H1 (cell line): ENCODE data around the gene CHRD. TPM values are rescaled to one million over a fixed set of nuclear protein-coding genes. Genes with fewer than 3 reads are reported as not detected.

ENCODE experiments used
- CTCF ChIA-PET: fragments of 300-600 bp; sonication (Branson Sonifier 250); formaldehyde crosslinking; loops from one replicate; lab custom pipeline; 2021; ENCODE audit not compliant: partially characterized antibody; lab: Charles Lee
- POLR2A ChIA-PET: fragments of 300-600 bp; sonication (Branson Sonifier 250); formaldehyde crosslinking; loops from one replicate; lab custom pipeline; 2021; ENCODE audit warnings: inconsistent platforms; ENCODE audit not compliant: partially characterized antibody; lab: Charles Lee
- DNase-seq, 2 experiments: peaks; one replicate each; pipeline versions ENCODE4 v3.0.0 to v3.0.0-alpha.2; 2010 to 2022; ENCODE audit warnings: low spot score in 2 of 2, low read depth in 1 of 2, mixed read lengths in 1 of 2
- FAIRE-seq: peaks from 2 replicates; lab custom pipeline; 2011; peaks lifted over from hg19 to GRCh38; lab: Jason Lieb, UNC
- H2AFZ ChIP-seq: 2 replicates; pipeline ENCODE4 v1.8.1; 2012; ENCODE audit warnings: low read length, inconsistent platforms
- H2AK5ac ChIP-seq: 2 replicates; pipeline ENCODE4 v1.6.1; 2013; ENCODE audit warnings: low read depth, low read length
- H2BK120ac ChIP-seq: replicated peaks from 2 replicates; pipeline ENCODE3; 2013; ENCODE audit warnings: low read depth, low read length, inconsistent platforms
- H2BK12ac ChIP-seq: 2 replicates; pipeline ENCODE4 v1.6.1; 2013; ENCODE audit warnings: low read depth, low read length
- H2BK15ac ChIP-seq: 2 replicates; pipeline ENCODE4 v1.6.1; 2013; ENCODE audit warnings: low read length
- H2BK20ac ChIP-seq: 2 replicates; pipeline ENCODE4 v1.6.1; 2013; ENCODE audit warnings: low read length
- H2BK5ac ChIP-seq: 2 replicates; pipeline ENCODE4 v1.6.1; 2013; ENCODE audit warnings: low read depth, low read length
- H3K14ac ChIP-seq: 2 replicates; pipeline ENCODE4 v1.6.1; 2013; ENCODE audit warnings: inconsistent platforms; ENCODE audit not compliant: insufficient read length
- H3K18ac ChIP-seq: 2 replicates; pipeline ENCODE4 v1.6.1; 2013; ENCODE audit warnings: low read length; ENCODE audit errors: extremely low read depth
- H3K23ac ChIP-seq: 2 replicates; pipeline ENCODE4 v1.6.1; 2013; ENCODE audit warnings: inconsistent platforms; ENCODE audit not compliant: insufficient read length
- H3K23me2 ChIP-seq: 2 replicates; pipeline ENCODE4 v1.6.1; 2013; ENCODE audit warnings: low read depth, low read length
- H3K27ac ChIP-seq: 2 replicates; pipeline ENCODE4 v1.6.1; 2011; ENCODE audit warnings: low read depth, low read length, inconsistent platforms
- H3K27me3 ChIP-seq, 4 experiments: replicated peaks in 1 of 4; 1 replicate in 1 of 4; 2 replicates in 3 of 4; pipeline versions ENCODE4 v1.6.1 to v1.8.1; 2011 to 2013; ENCODE audit warnings: low read length in 3 of 4, mild to moderate bottlenecking in 3 of 4, inconsistent platforms in 2 of 4, mixed read lengths in 2 of 4, moderate library complexity in 1 of 4; ENCODE audit not compliant: control insufficient read depth in 3 of 4, insufficient read depth in 3 of 4; ENCODE audit errors: extremely low read depth in 1 of 4
- H3K36me3 ChIP-seq, 4 experiments: 2 replicates each; pipeline versions ENCODE4 v1.6.1 to v1.8.1; 2011 to 2013; ENCODE audit warnings: mild to moderate bottlenecking in 4 of 4, low read length in 3 of 4, moderate library complexity in 2 of 4, control low read depth in 1 of 4, inconsistent platforms in 1 of 4; ENCODE audit not compliant: insufficient read depth in 4 of 4, control insufficient read depth in 2 of 4
- H3K4ac ChIP-seq: replicated peaks from 2 replicates; pipeline ENCODE3; 2013; ENCODE audit warnings: low read length, low read depth, mixed read lengths, inconsistent platforms; ENCODE audit not compliant: insufficient read length
- H3K4me1 ChIP-seq, 4 experiments: replicated peaks in 1 of 4; 1 replicate in 1 of 4; 2 replicates in 3 of 4; pipeline versions ENCODE4 v1.6.1 to v1.8.1; 2011 to 2013; ENCODE audit warnings: low read length in 3 of 4, inconsistent platforms in 2 of 4, mixed read lengths in 1 of 4; ENCODE audit not compliant: insufficient read depth in 4 of 4, control insufficient read depth in 3 of 4
- H3K4me2 ChIP-seq, 2 experiments: 2 replicates each; pipeline versions ENCODE4 v1.6.1 to v1.8.1; 2011 to 2013; ENCODE audit warnings: low read depth in 2 of 2, low read length in 2 of 2, control low read depth in 1 of 2, inconsistent platforms in 1 of 2, mild to moderate bottlenecking in 1 of 2; ENCODE audit not compliant: insufficient read depth in 1 of 2
- H3K4me3 ChIP-seq, 4 experiments: fragments of 200-600, 300-600 bp in 1 of 4; sonication (generic), shearing (Covaris generic), sonication (Bioruptor Twin) in 1 of 4; 2 replicates each; pipeline versions ENCODE4 v1.5.1 to v1.8.1; 2011 to 2016; ENCODE audit warnings: low read length in 4 of 4, low read depth in 3 of 4, control low read depth in 2 of 4, inconsistent platforms in 2 of 4, mild to moderate bottlenecking in 2 of 4, mixed read lengths in 1 of 4, moderate library complexity in 1 of 4; ENCODE audit not compliant: insufficient read depth in 2 of 4; ENCODE audit errors: extremely low read depth in 1 of 4
- H3K56ac ChIP-seq: replicated peaks from 2 replicates; pipeline ENCODE3; 2013; ENCODE audit warnings: low read depth, mild to moderate bottlenecking, mixed read lengths, low read length, inconsistent platforms; ENCODE audit not compliant: insufficient read length
- H3K79me1 ChIP-seq: 2 replicates; pipeline ENCODE4 v1.6.1; 2013; ENCODE audit warnings: low read depth, low read length, control low read depth
- H3K79me2 ChIP-seq, 2 experiments: 2 replicates each; pipeline versions ENCODE4 v1.6.1 to v1.8.1; 2012 to 2013; ENCODE audit warnings: low read length in 2 of 2, mild to moderate bottlenecking in 2 of 2, inconsistent platforms in 1 of 2; ENCODE audit not compliant: insufficient read depth in 2 of 2, control insufficient read depth in 1 of 2
- H3K9ac ChIP-seq, 4 experiments: replicated peaks in 1 of 4; 1 replicate in 1 of 4; 2 replicates in 3 of 4; pipeline versions ENCODE4 v1.6.1 to v1.8.1; 2011 to 2013; ENCODE audit warnings: low read depth in 3 of 4, low read length in 3 of 4, control low read depth in 2 of 4, mild to moderate bottlenecking in 2 of 4, moderate library complexity in 2 of 4, inconsistent platforms in 1 of 4; ENCODE audit errors: extremely low read depth in 1 of 4
- H3K9me3 ChIP-seq, 2 experiments: 2 replicates each; pipeline versions ENCODE4 v1.6.1 to v1.8.1; 2012 to 2013; ENCODE audit warnings: mild to moderate bottlenecking in 2 of 2, moderate library complexity in 2 of 2, control low read depth in 1 of 2, inconsistent platforms in 1 of 2, low read depth in 1 of 2, low read length in 1 of 2, mixed read lengths in 1 of 2; ENCODE audit not compliant: insufficient read depth in 2 of 2
- H4K20me1 ChIP-seq, 2 experiments: replicated peaks in 1 of 2; 2 replicates each; pipeline versions ENCODE3 to v1.8.1; 2011 to 2013; ENCODE audit warnings: inconsistent platforms in 2 of 2, low read length in 2 of 2, mild to moderate bottlenecking in 1 of 2; ENCODE audit not compliant: insufficient read depth in 2 of 2, control insufficient read depth in 1 of 2
- H4K5ac ChIP-seq: 2 replicates; pipeline ENCODE4 v1.6.1; 2013; ENCODE audit warnings: low read length, low read depth, mixed read lengths, inconsistent platforms; ENCODE audit not compliant: insufficient read length
- H4K8ac ChIP-seq: 2 replicates; pipeline ENCODE4 v1.8.0; 2013; ENCODE audit warnings: mild to moderate bottlenecking, moderate library complexity, low read length, inconsistent platforms; ENCODE audit not compliant: insufficient read depth; ENCODE audit errors: extremely low read depth
- H4K91ac ChIP-seq: replicated peaks from 2 replicates; pipeline ENCODE3; 2013; ENCODE audit warnings: low read length, mixed read lengths, inconsistent platforms; ENCODE audit not compliant: insufficient read length
- JUND ChIP-seq: IDR thresholded peaks from 2 replicates; pipeline ENCODE4 v1.6.1; 2011; ENCODE audit warnings: mild to moderate bottlenecking, improper control_type of control experiment, low read length
- KDM1A ChIP-seq: fragments of 200-600, 300-600 bp; sonication (generic); IDR thresholded peaks from 2 replicates; pipeline ENCODE4 v1.7.1; 2016; ENCODE audit warnings: mild to moderate bottlenecking, low read length, borderline replicate concordance
- RAD21 ChIP-seq, 2 experiments: IDR thresholded peaks in 1 of 2; conservative IDR thresholded peaks in 1 of 2; 2 replicates each; pipeline ENCODE4 v1.6.1; 2011; ENCODE audit warnings: low read depth in 2 of 2, low read length in 2 of 2, improper control_type of control experiment in 1 of 2, inconsistent platforms in 1 of 2, mild to moderate bottlenecking in 1 of 2, moderate library complexity in 1 of 2
- RXRA ChIP-seq: IDR thresholded peaks from 2 replicates; pipeline ENCODE4 v1.6.1; 2011; ENCODE audit warnings: low read depth, mild to moderate bottlenecking, low read length, moderate library complexity; ENCODE audit not compliant: insufficient read depth
- SIX5 ChIP-seq: IDR thresholded peaks from 2 replicates; pipeline ENCODE4 v1.6.1; 2011; ENCODE audit warnings: mild to moderate bottlenecking, low read depth, low read length
- TCF12 ChIP-seq: IDR thresholded peaks from 2 replicates; pipeline ENCODE4 v1.6.1; 2011; ENCODE audit warnings: low read depth, mild to moderate bottlenecking, low read length
- WGBS, 2 experiments: shearing (Covaris generic) in 1 of 2; methylation state at CpG; one replicate each; pipeline versions ENCODE4 v1.1.6 to v1.1.7; 2013 to 2015; ENCODE audit warnings: low lambda C conversion rate in 2 of 2, mixed read lengths in 2 of 2, inconsistent platforms in 1 of 2, low coverage in 1 of 2, missing lambda C conversion rate in 1 of 2; ENCODE audit not compliant: insufficient replicate concordance in 2 of 2, insufficient coverage in 1 of 2, insufficient read length in 1 of 2; ENCODE audit errors: extremely low coverage in 1 of 2, missing lambda C conversion rate in 1 of 2; 5-methylcytosine and 5-hydroxymethylcytosine counted together
- polyA plus RNA-seq, 7 experiments: library from polyadenylated mRNA; depleted of rRNA in 3 of 7; stranded (reverse) in 5 of 7; unstranded in 2 of 7; fragments of >200 nt in 5 of 7; fragments of 200-250 nt in 2 of 7; gene quantifications; 1 replicate in 5 of 7; 2 replicates in 1 of 7; 4 replicates in 1 of 7; pipeline versions ENCODE4 v1.2.1 to v1.2.3, GENCODE V29; 2011 to 2013; ENCODE audit warnings: missing spikeins in 2 of 7, mixed read lengths in 2 of 7
- total RNA-seq: library from RNA; stranded (reverse); fragmentation: NEBNext Ultra II Directional; extraction: Animal tissue kit (Norgen Biotek cat#: 25700); gene quantifications from 2 replicates; pipeline ENCODE4 v1.2.1, GENCODE V29; 2021

The CHRD gene
- total and polyA plus RNA-seq, 2 of the 8 experiments (the other 6 are each of a cell fraction or from before 2014, with no cell fraction given): 0.62 to 0.86 TPM

- no peak overlapping the region for H2BK120ac ChIP-seq
- FAIRE-seq (no peak), DNase-seq (no peak)
- 96% methylated on average over 4 of the region's 4 CpGs; no CpG with 5 or more reads in 1 of the 2 experiments for WGBS, 2 experiments
- H2BK20ac ChIP-seq: no peak overlapping the region
- no peak overlapping the region for H3K18ac ChIP-seq
- H2BK5ac ChIP-seq: no peak overlapping the region
- peaks cover 2 to 19% (median 10%) of the 10 kb centered on the region in 4 experiments; a peak in 7 of 8 replicates for H3K36me3 ChIP-seq
- H3K27ac ChIP-seq: no peak overlapping the region
- H3K23me2 ChIP-seq: no peaks in the 10 kb centered on the region
- no peak overlapping the region for H3K9ac ChIP-seq
- no peak overlapping the region for H2BK15ac ChIP-seq
- no peak overlapping the region for H2BK12ac ChIP-seq
- no peak overlapping the region for H3K4ac ChIP-seq
- H3K4me2 ChIP-seq: no peak overlapping the region
- no peak overlapping the region for H3K56ac ChIP-seq
- peaks cover 2 to 10% of the 10 kb centered on the region in 2 experiments for H4K20me1 ChIP-seq
- H3K23ac ChIP-seq: no peak overlapping the region
- no peak overlapping the region for H2AFZ ChIP-seq
- H3K14ac ChIP-seq: no peak overlapping the region
- peaks cover 0 to 13% (median 10%) of the 10 kb centered on the region in 4 experiments; a peak in 6 of 7 replicates for H3K4me1 ChIP-seq
- H4K91ac ChIP-seq: no peak overlapping the region
- H3K4me3 ChIP-seq: no peak overlapping the region
- TF ChIP-seq RXRA (no peak), JUND (no peak), KDM1A (no peak), RAD21 (IDR thresholded peaks at IDR 0.05 in 1 of 2, conservative IDR thresholded peaks at IDR 0.05 in 1 of 2; ENCODE audit: low read depth in 2 of 2, low read length in 2 of 2) (no peak), SIX5 (no peak), TCF12 (no peak)
- H3K27me3 ChIP-seq: no peaks in the 10 kb centered on the region
- H2AK5ac ChIP-seq: no peak overlapping the region
- POLR2A ChIA-PET: interaction anchor here (0.8 to 3.2 kb wide), 12 partner anchors 10 to 33 kb away, joined by 3 to 23 read pairs (median 4); partner anchors contain the start of gene FAM131A
- H4K5ac ChIP-seq: no peak overlapping the region
- no peaks in the 10 kb centered on the region; the same call in 1 of the 2 replicates for H3K79me1 ChIP-seq
- H4K8ac ChIP-seq: no peak overlapping the region
- H3K79me2 ChIP-seq: no peaks in the 10 kb centered on the region
- H3K9me3 ChIP-seq: no peaks in the 10 kb centered on the region
- CTCF ChIA-PET: interaction anchor here (1.0 to 1.6 kb wide), 6 partner anchors 10 to 427 kb away, joined by 3 to 9 read pairs (median 4); partner anchors contain the start of genes CHRD and FAM131A
These were observed 31.8 kb upstream of the CHRD start for GRCh38 chr3:184348057-184348382.
